ENCODE data around the gene TTC34.

DNA sequence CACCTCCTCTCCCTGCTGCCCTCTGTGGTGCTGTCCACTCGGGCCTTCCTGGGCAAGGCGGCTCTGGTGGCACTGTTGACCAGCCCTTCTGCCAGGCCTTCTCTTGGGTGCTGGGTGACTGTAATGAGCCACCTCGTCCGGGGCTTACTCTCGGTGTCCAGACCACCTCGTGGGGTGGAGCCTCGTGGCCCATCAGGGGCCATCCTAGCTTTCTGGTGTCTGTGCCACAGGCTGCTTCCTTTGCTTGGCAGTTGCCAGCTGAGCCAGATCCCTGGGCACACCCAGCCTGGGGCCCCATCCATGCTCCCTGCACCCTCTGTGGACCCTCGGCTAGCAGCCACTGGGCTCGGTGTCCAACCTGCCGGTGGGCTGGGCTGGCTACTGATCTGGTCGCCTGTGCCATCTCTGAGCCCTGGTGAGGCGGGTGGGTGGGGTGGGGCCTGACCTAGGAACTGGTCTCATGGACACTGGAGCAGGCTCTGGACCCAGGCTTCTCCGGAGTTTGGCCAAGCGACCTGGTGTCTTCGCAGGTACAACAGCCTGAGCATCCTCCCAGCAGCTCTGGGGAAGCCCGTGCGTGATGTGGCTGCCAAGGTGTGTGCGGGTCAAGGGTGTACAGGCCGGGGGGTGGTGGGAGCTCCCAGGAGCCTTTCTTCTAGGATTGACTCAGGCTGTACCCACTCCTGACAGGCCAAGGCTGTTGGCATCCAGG, 213.5 kb downstream of the TTC34 start:
- TF ChIP-seq EZH2 (IDR thresholded peaks at IDR 0.05; ENCODE audit: insufficient read depth, poor library complexity, severe bottlenecking) (no peak), EZH2phosphoT487 (IDR thresholded peaks at IDR 0.05; ENCODE audit: insufficient read depth, low read depth) (no peak)

Measured in GM23248 (cell line).